ENCODE results near the gene PEPD. TPM values are rescaled to one million over a fixed set of nuclear protein-coding genes. Genes with fewer than 3 reads are reported as not detected.
A peak's percentile ranks its signal among the peaks of the same experiment; 100 is the strongest.
"Not testable (repeated sequence)": the region's sequence is repeated elsewhere in the genome, so short reads cannot be mapped to it uniquely, and the experiment has no call there.

The PEPD gene
- total RNA-seq, 3 donors from 2014 or later = 42.1 to 127 (median 82.3) TPM

DNA sequence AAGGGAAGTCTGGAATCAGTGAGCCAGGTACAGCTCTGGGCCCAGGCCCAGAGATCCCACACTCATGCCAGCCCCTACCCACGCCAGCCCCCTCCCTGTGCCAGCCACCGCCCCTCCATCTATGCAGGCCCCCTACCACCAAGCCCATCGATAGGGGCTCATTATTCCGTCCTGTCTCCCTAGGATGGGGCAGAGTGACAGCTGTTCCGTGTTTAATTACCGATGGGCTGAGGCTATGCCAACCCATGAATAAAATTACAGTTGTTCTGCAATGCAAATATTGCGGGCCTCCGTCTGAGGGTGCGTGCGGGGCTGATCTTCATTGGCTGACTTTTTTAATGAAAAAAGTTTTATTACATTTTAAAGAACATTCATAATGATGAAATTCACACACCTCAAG is 35.6 kb upstream of the PEPD start:
- DNase-seq (ENCODE audit: low spot score in 2 of 2) = no peak
- Histone ChIP-seq H3K27ac (no peak overlapping the region), H3K36me3 (no peaks in the 10 kb centered on the region), H3K27me3 (peaks cover 0 to 5% of the 10 kb centered on the region in 2 donors), H3K4me3 (no peak overlapping the region), H3K9me3 (no peaks in the 10 kb centered on the region), H3K4me1 (no peaks in the 10 kb centered on the region)
- TF ChIP-seq POLR2A (IDR thresholded peaks at IDR 0.05) (no peak), POLR2AphosphoS5 (IDR thresholded peaks at IDR 0.05) (no peak)
- TF ChIP-seq, protein P1, sequence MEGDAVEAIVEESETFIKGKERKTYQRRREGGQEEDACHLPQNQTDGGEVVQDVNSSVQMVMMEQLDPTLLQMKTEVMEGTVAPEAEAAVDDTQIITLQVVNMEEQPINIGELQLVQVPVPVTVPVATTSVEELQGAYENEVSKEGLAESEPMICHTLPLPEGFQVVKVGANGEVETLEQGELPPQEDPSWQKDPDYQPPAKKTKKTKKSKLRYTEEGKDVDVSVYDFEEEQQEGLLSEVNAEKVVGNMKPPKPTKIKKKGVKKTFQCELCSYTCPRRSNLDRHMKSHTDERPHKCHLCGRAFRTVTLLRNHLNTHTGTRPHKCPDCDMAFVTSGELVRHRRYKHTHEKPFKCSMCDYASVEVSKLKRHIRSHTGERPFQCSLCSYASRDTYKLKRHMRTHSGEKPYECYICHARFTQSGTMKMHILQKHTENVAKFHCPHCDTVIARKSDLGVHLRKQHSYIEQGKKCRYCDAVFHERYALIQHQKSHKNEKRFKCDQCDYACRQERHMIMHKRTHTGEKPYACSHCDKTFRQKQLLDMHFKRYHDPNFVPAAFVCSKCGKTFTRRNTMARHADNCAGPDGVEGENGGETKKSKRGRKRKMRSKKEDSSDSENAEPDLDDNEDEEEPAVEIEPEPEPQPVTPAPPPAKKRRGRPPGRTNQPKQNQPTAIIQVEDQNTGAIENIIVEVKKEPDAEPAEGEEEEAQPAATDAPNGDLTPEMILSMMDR (IDR thresholded peaks at IDR 0.05) = no peak
- intact Hi-C loops (cut with DNase I; ENCODE audit: low total_unique reads) = no loop called here

DNA sequence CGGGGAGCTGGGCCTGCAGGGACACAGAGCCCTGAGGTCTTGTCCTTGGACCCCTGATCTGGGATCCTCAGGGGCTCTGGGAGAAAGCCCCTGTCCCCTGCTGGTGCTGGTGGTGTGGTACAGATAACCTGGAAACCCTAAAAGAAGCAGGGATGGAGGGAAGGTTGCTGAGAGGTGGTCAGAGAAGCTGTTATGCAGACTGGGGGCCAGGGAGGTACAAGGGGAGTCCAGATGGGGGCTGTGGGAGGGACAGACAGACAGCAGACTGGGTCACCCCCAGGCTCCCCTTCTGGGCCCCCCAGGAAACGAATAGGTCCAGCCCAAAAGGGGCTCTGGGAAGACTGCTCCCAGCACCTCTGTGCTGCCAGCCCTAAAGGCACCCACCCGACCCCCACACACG is 34.7 kb upstream of the PEPD start:
- peak in 1 of 2 donors; percentile 45 for DNase-seq (ENCODE audit: low spot score in 2 of 2)
- H3K4me1 ChIP-seq = no peaks in the 10 kb centered on the region
- peaks cover 0 to 5% of the 10 kb centered on the region in 2 donors for H3K27me3 ChIP-seq
- no peak overlapping the region for H3K27ac ChIP-seq
- TF ChIP-seq POLR2AphosphoS5 (IDR thresholded peaks at IDR 0.05) (no peak), POLR2A (IDR thresholded peaks at IDR 0.05) (no peak)
- TF ChIP-seq, protein P1 (IDR thresholded peaks at IDR 0.05) = no peak
- no peaks in the 10 kb centered on the region for H3K36me3 ChIP-seq
- intact Hi-C loops (cut with DNase I; ENCODE audit: low total_unique reads) = no loop called here
- no peak overlapping the region for H3K4me3 ChIP-seq
- H3K9me3 ChIP-seq = no peaks in the 10 kb centered on the region

DNA sequence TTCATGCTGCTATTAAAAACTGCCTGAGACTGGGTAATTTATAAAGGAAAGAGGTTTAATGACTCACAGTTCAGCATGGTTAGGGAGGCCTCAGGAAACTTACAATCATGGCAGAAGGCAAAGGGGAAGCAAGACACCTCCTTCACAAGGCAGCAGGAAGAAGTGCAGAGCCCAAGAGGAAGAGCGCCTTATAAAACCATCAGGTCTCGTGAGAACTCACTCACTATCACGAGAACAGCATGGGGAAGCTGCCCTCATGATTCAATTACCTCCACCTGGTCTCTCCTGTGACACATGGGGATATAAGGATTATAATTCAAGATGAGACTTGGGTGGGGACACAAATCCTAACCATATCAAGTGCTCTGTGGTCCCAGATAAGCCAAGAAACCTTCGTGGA is 34.1 kb upstream of the PEPD start:
- H3K36me3 ChIP-seq; H3K4me1 ChIP-seq; DNase-seq (ENCODE audit: low spot score in 2 of 2); intact Hi-C loops (cut with DNase I; ENCODE audit: low total_unique reads); H3K27me3 ChIP-seq; H3K9me3 ChIP-seq; H3K27ac ChIP-seq; H3K4me3 ChIP-seq: not testable (repeated sequence)

DNA sequence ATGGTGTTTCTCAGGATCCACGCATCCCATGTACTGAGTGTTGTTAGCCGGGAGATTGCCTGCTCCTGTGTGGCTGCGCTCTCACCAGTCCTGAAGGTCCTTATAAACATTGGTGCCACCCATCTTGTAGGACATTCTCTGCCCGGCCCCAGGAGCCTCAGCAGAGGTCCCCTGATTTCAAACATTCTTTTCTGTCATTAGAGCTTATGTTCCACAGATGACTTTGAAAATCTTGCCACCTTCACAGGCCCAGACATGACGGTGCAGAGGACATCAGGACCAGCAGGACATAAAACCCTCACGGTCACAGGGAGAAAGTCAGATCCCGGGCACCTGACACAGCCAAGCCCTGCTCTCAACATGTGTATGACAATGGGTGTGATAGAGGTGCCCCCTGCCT is 33.2 kb upstream of the PEPD start:
- H3K4me3 ChIP-seq = no peak overlapping the region
- no peaks in the 10 kb centered on the region for H3K4me1 ChIP-seq
- no peak overlapping the region for H3K27ac ChIP-seq
- H3K9me3 ChIP-seq = no peaks in the 10 kb centered on the region
- no peaks in the 10 kb centered on the region for H3K36me3 ChIP-seq
- no peaks in the 10 kb centered on the region for H3K27me3 ChIP-seq
- DNase-seq (ENCODE audit: low spot score in 2 of 2) = peak in 1 of 2 donors; percentile 44
- intact Hi-C loops (cut with DNase I; ENCODE audit: low total_unique reads) = no loop called here
- no peak for TF ChIP-seq POLR2A (IDR thresholded peaks at IDR 0.05)
- TF ChIP-seq, protein P1 (IDR thresholded peaks at IDR 0.05) = no peak
- TF ChIP-seq POLR2AphosphoS5 (IDR thresholded peaks at IDR 0.05) = no peak

DNA sequence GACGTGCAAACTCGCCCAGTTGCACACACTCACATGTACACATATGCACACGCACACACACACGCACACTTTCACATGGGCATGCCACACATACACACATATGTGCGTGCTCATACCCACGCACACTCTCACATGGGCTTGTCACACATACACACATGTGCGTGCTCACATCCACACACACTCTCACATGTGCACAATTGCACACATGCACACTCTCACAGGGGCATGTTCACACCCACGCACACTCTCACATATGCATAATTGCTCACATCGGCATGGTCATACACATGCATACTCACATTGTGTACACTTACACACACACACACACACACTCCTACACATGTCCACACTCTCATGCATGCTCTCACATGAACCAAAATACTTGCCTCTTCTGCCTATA is 32.8 kb upstream of the PEPD start:
- Histone ChIP-seq H3K36me3 (no peaks in the 10 kb centered on the region), H3K27ac (no peak overlapping the region), H3K4me3 (no peak overlapping the region), H3K4me1 (no peaks in the 10 kb centered on the region), H3K9me3 (no peaks in the 10 kb centered on the region), H3K27me3 (no peaks in the 10 kb centered on the region)
- intact Hi-C loops (cut with DNase I; ENCODE audit: low total_unique reads) = no loop called here
- TF ChIP-seq POLR2A (IDR thresholded peaks at IDR 0.05) = no peak
- TF ChIP-seq, protein P1 (IDR thresholded peaks at IDR 0.05) = no peak
- no peak for TF ChIP-seq POLR2AphosphoS5 (IDR thresholded peaks at IDR 0.05)
- peak in 1 of 2 donors; percentile 17 for DNase-seq (ENCODE audit: low spot score in 2 of 2)
